Measurements from ENCODE around the gene GPR179. TPM values are rescaled to one million over a fixed set of nuclear protein-coding genes. Genes with fewer than 3 reads are reported as not detected.
"Not testable (repeated sequence)": the region's sequence is repeated elsewhere in the genome, so short reads cannot be mapped to it uniquely, and the experiment has no call there.

Gene GPR179
- total and polyA plus RNA-seq, 7 experiments from 2014 or later: 0.11 to 0.35 (median 0.17) TPM; not detected in 4

- not testable (repeated sequence) for H3K27me3 Mint-ChIP-seq; H3K9me3 ChIP-seq (ENCODE audit: control insufficient read depth in 2 of 3, low read length in 3 of 3); H3K36me3 Mint-ChIP-seq; H3K36me3 ChIP-seq (ENCODE audit: control insufficient read depth in 2 of 3, insufficient read depth in 3 of 3, low read length in 3 of 3); H3K27me3 ChIP-seq (ENCODE audit: control insufficient read depth in 2 of 2, insufficient read depth in 2 of 2, low read length in 2 of 2); H3K9me3 Mint-ChIP-seq; H3K4me1 ChIP-seq (ENCODE audit: control insufficient read depth in 2 of 2, insufficient read depth in 2 of 2, low read length in 2 of 2)
- CTCF ChIA-PET: interaction anchor here (0.6 kb wide), 1 partner anchor 93 kb away, joined by 3 read pairs; no protein-coding TSS in a partner anchor
- peak within 1 kb of the TSS; percentile 68 for H3K4me3 ChIP-seq (ENCODE audit: low read length)
- peak within 1 kb of the TSS; percentile 75 for H3K27ac ChIP-seq (ENCODE audit: low read depth, low read length)
- Mint-ChIP-seq H3K4me3 (peak within 1 kb of the TSS; percentile 81 to 97 (median 93)), H3K27ac (peak within 1 kb of the TSS; percentile 94 to 99 (median 97)), H3K4me1 (peaks cover 0 to 16% (median 12%) of the 10 kb centered on the region in 7 donors)
- DNase-seq (peak; percentile 84 to 98 (median 96)), ATAC-seq (peak; percentile 97)
- POLR2A ChIA-PET: interaction anchor here (1.4 kb wide), 1 partner anchor 41 kb away, joined by 3 read pairs; no protein-coding TSS in a partner anchor
- intact Hi-C loops (cut with micrococcal nuclease): loop anchor here (2.0 to 5.0 kb wide), 2 partner anchors 54 to 55 kb away; partner anchors contain the start of gene SOCS7 (in 2 of the 2)
These were observed 46.8 kb downstream of the GPR179 start, which contains the start of gene MRPL45 for GRCh38 chr17:38296834-38297517. Gene MRPL45, plus strand, starts transcription at chr17:38297168. Its CDS starts 16 bp downstream, at chr17:38297184.

- H3K4me1 ChIP-seq (ENCODE audit: control insufficient read depth in 2 of 2, insufficient read depth in 2 of 2, low read length in 2 of 2); H3K4me3 ChIP-seq (ENCODE audit: low read length); H3K27me3 ChIP-seq (ENCODE audit: control insufficient read depth in 2 of 2, insufficient read depth in 2 of 2, low read length in 2 of 2); H3K27me3 Mint-ChIP-seq; H3K27ac ChIP-seq (ENCODE audit: low read depth, low read length); H3K36me3 Mint-ChIP-seq; H3K9me3 ChIP-seq (ENCODE audit: control insufficient read depth in 2 of 3, low read length in 3 of 3); POLR2A ChIA-PET; H3K36me3 ChIP-seq (ENCODE audit: control insufficient read depth in 2 of 3, insufficient read depth in 3 of 3, low read length in 3 of 3); ATAC-seq; CTCF ChIA-PET; H3K9me3 Mint-ChIP-seq: not testable (repeated sequence)
- intact Hi-C loops (cut with micrococcal nuclease): loop anchor here (2.0 to 5.0 kb wide), 2 partner anchors 55 to 57 kb away; partner anchors contain the start of gene SOCS7 (in 2 of the 2)
- Mint-ChIP-seq H3K27ac (peak overlapping the region in 7 of 9 donors; percentile 57 to 98 (median 78)), H3K4me1 (peaks cover 0 to 16% (median 12%) of the 10 kb centered on the region in 7 donors), H3K4me3 (peak overlapping the region in 9 of 10 donors; percentile 29 to 95 (median 91))
- peak in 4 of 9 donors; percentile 1 to 7 (median 3) for DNase-seq
These were observed 48.0 kb downstream of the GPR179 start for GRCh38 chr17:38295602-38296365.

GRCh38 chr17:38289760-38290159, 54.0 kb downstream of the GPR179 start:
- H3K27me3 ChIP-seq (ENCODE audit: control insufficient read depth in 2 of 2, insufficient read depth in 2 of 2, low read length in 2 of 2); H3K27me3 Mint-ChIP-seq; CTCF ChIA-PET; POLR2A ChIA-PET; H3K4me3 ChIP-seq (ENCODE audit: low read length); ATAC-seq; H3K9me3 ChIP-seq (ENCODE audit: control insufficient read depth in 2 of 3, low read length in 3 of 3); H3K9me3 Mint-ChIP-seq; H3K4me3 Mint-ChIP-seq; intact Hi-C loops (cut with micrococcal nuclease); H3K36me3 Mint-ChIP-seq; H3K4me1 ChIP-seq (ENCODE audit: control insufficient read depth in 2 of 2, insufficient read depth in 2 of 2, low read length in 2 of 2); H3K36me3 ChIP-seq (ENCODE audit: control insufficient read depth in 2 of 3, insufficient read depth in 3 of 3, low read length in 3 of 3); H3K27ac ChIP-seq (ENCODE audit: low read depth, low read length); DNase-seq; H3K27ac Mint-ChIP-seq: not testable (repeated sequence)
- H3K4me1 Mint-ChIP-seq: peaks cover 0 to 11% (median 8%) of the 10 kb centered on the region in 7 donors

GRCh38 chr17:38288217-38288827, 55.4 kb downstream of the GPR179 start:
- H3K4me1 ChIP-seq (ENCODE audit: control insufficient read depth in 2 of 2, insufficient read depth in 2 of 2, low read length in 2 of 2); H3K9me3 ChIP-seq (ENCODE audit: control insufficient read depth in 2 of 3, low read length in 3 of 3); POLR2A ChIA-PET; H3K27ac ChIP-seq (ENCODE audit: low read depth, low read length); CTCF ChIA-PET; H3K27ac Mint-ChIP-seq; H3K27me3 ChIP-seq (ENCODE audit: control insufficient read depth in 2 of 2, insufficient read depth in 2 of 2, low read length in 2 of 2); H3K36me3 ChIP-seq (ENCODE audit: control insufficient read depth in 2 of 3, insufficient read depth in 3 of 3, low read length in 3 of 3); ATAC-seq; H3K27me3 Mint-ChIP-seq; intact Hi-C loops (cut with micrococcal nuclease); H3K4me3 ChIP-seq (ENCODE audit: low read length); H3K36me3 Mint-ChIP-seq; H3K9me3 Mint-ChIP-seq: not testable (repeated sequence)
- Mint-ChIP-seq H3K4me1 (peaks cover 0 to 11% (median 8%) of the 10 kb centered on the region in 7 donors), H3K4me3 (peak overlapping the region in 1 of 10 donors; percentile 30)
- DNase-seq: peak in 2 of 9 donors; percentile 2 to 13

- H3K27me3 ChIP-seq (ENCODE audit: control insufficient read depth in 2 of 2, insufficient read depth in 2 of 2, low read length in 2 of 2); H3K36me3 Mint-ChIP-seq; CTCF ChIA-PET; H3K36me3 ChIP-seq (ENCODE audit: control insufficient read depth in 2 of 3, insufficient read depth in 3 of 3, low read length in 3 of 3); H3K4me3 ChIP-seq (ENCODE audit: low read length); H3K4me1 ChIP-seq (ENCODE audit: control insufficient read depth in 2 of 2, insufficient read depth in 2 of 2, low read length in 2 of 2); H3K9me3 Mint-ChIP-seq; POLR2A ChIA-PET; H3K27ac ChIP-seq (ENCODE audit: low read depth, low read length); intact Hi-C loops (cut with micrococcal nuclease); H3K27me3 Mint-ChIP-seq; H3K9me3 ChIP-seq (ENCODE audit: control insufficient read depth in 2 of 3, low read length in 3 of 3): not testable (repeated sequence)
- Mint-ChIP-seq H3K4me1 (peaks cover 0 to 11% (median 8%) of the 10 kb centered on the region in 7 donors), H3K4me3 (peak overlapping the region in 3 of 10 donors; percentile 34 to 74 (median 57)), H3K27ac (peak overlapping the region in 2 of 9 donors; percentile 46 to 59)
- ATAC-seq (peak; percentile 82), DNase-seq (peak in 5 of 9 donors; percentile 7 to 20 (median 14))
These were observed 57.2 kb downstream of the GPR179 start for GRCh38 chr17:38286501-38287091.

GRCh38 chr17:38285994-38286393, 57.8 kb downstream of the GPR179 start:
- H3K4me1 Mint-ChIP-seq: peaks cover 0 to 11% (median 8%) of the 10 kb centered on the region in 7 donors
- DNase-seq; ATAC-seq; H3K27ac ChIP-seq (ENCODE audit: low read depth, low read length); intact Hi-C loops (cut with micrococcal nuclease); H3K9me3 ChIP-seq (ENCODE audit: control insufficient read depth in 2 of 3, low read length in 3 of 3); H3K27ac Mint-ChIP-seq; H3K36me3 Mint-ChIP-seq; H3K4me3 ChIP-seq (ENCODE audit: low read length); H3K4me1 ChIP-seq (ENCODE audit: control insufficient read depth in 2 of 2, insufficient read depth in 2 of 2, low read length in 2 of 2); CTCF ChIA-PET; H3K9me3 Mint-ChIP-seq; H3K4me3 Mint-ChIP-seq; H3K36me3 ChIP-seq (ENCODE audit: control insufficient read depth in 2 of 3, insufficient read depth in 3 of 3, low read length in 3 of 3); H3K27me3 Mint-ChIP-seq; POLR2A ChIA-PET; H3K27me3 ChIP-seq (ENCODE audit: control insufficient read depth in 2 of 2, insufficient read depth in 2 of 2, low read length in 2 of 2): not testable (repeated sequence)
